Left renal pelvis (tissue), 4 donors: Measurements from ENCODE around the gene SLC37A1. TPM values are rescaled to one million over a fixed set of nuclear protein-coding genes. Genes with fewer than 3 reads are reported as not detected.

ENCODE experiments used
- DNase-seq, 4 donors: peaks; one replicate each; pipeline ENCODE4 v3.0.0-alpha.2; 2013; ENCODE audit warnings: low read depth in 4 of 4, low spot score in 3 of 4
- polyA plus RNA-seq, 4 donors: library from polyadenylated mRNA; unstranded; fragments of 120-200 nt; gene quantifications; one replicate each; pipeline ENCODE4 v1.2.1, GENCODE V29; 2013; ENCODE audit not compliant: insufficient read length in 4 of 4

Gene SLC37A1
- polyA plus RNA-seq, 4 donors = 2.9 to 10.6 (median 8.6) TPM

DNA sequence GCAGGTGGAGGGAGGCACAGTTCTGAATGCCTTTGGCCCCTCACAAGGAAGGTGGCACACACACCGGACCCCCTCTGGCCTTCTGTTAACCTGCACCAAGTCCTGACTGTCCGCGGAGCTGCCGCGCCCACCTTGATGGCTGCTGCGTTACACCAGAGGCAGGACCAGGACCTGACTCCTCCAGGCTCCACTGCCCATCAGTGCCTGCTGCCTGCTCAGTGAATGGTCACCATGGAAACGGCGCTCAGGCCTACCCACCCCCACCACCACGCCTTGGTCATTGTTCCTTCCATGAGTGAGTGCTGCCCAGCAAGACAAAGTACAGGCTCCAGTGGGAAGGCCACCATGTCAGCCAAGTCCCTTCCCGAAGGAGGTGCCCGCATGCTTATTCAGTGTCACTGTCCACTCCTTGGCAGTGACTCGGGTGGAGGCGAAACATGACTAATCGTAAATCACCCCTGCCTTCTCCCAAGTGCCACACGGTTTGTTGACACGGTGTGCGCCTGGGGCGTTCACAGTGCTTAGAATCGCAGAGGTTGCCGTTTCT lies 57.3 kb downstream of the SLC37A1 start:
- peak; percentile 71 to 80 (median 71) for DNase-seq

DNA sequence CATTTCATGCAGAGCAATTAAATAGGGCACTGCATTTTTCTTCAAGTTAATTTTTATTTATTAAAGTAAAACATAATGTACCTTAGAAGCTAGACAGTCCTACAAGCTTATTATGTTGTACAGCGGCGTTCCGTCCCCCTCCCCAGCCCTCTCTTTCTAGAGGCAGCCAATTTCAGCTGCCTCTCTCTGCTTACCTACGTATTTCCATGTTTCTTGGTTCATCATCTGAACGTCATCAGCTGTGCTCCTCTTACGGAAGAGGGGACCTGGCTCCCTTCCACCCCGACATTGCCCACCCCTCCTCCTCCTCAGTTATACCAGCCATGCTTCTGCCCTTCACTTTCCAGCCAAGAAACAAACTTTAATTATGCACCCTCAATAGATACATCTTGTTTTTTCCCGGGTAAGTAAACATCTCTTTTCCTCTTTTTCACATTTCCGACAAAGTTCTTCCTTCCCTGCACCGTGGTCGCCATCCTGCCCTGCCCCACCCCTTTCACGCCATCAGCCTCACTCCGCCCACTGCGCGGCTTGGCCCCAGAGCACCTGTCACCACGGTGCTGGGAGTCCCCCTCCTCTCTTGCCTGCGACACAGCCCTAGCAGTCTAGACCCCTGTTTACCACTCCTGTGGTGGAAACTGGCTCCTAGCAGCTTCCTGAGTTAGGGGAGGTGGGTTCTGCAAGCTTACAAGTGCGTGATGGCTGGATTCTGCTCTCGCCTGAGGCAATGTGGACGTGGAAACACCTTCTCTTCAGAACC lies 57.9 kb downstream of the SLC37A1 start:
- no peak for DNase-seq

DNA sequence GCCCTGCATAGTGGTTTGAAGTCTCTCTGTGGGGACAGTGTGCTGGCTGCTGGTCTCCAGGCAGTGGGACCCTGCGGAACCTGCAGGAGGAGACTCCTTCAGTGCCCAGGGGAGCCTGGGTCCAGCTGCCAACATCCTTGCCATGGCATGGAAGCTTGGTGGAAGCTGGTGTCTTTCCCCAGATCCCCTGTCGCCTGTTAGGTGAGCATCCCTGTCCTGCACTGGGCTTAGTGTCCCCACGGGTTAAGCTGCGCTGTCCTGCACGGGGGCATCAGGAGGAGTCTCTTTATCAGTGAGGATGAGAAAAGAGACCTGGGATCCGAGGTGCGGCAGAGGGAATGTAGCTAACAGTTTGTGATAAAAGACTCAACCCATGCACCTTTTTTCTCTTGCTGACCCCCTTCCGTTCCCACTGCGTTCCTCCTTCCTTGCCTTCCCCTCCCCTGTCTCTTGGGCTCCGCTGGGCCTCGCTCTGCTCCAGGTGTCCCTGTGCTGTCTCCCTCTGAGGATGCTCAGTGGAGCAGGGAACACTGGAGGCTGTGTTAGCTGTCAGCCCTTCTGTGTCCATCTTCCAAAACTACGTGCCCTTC lies 59.3 kb downstream of the SLC37A1 start:
- DNase-seq = no peak

DNA sequence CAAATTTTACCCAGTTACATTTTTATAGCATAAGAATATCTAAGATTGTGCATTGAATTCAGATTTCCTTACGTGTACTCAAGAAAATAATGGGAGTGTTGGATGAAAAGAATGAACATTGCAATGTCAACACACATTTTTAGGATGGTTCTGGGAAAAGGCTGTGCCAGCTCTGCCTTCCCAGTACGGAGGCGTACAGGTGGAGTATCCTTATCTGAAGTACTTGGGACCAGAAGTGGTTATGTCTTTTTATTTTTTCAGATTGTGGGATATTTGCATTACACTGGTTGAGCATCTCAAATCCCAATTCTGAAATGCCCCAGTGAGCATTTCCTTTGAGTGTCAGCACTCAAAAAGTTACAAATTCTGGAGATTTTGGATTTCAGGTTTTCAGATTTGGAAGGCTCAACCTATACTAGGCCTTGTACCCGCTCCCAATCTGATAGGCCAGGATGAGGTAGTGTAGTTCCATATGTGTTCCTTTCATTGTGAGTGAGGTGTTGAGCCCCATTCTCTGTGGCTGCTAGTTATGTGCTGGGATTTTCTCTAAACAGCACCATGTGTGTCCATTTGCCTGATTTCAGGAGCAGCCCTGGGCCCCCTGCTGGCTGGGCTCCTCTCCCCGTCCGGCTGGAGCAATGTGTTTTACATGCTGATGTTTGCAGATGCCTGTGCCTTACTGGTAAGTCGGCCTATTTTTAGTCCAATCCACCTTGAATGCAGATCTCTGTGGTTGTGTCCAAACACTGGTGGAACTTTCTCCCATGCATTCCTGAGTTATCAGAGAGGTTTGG lies 60.8 kb downstream of the SLC37A1 start:
- DNase-seq = no peak

DNA sequence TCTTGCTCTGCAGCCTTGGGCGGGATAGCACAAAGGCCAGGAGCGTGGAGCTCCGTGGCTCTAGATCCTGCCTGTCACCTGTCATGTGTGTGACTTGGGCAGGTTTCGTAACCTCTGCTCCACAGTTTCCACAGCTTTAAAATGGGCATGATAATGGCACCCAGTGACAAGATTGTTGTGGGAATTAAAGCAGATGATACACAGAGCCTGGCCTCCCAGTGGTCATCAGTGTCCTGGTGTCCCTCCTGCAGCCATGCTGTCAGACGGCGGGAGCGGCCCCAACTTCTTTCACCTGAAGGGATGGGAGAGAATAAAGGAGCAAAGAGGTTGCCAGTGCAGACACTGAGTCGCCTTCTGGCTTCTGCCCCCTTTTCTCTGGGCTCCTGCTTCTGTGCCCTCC lies 61.5 kb downstream of the SLC37A1 start:
- no peak for DNase-seq

DNA sequence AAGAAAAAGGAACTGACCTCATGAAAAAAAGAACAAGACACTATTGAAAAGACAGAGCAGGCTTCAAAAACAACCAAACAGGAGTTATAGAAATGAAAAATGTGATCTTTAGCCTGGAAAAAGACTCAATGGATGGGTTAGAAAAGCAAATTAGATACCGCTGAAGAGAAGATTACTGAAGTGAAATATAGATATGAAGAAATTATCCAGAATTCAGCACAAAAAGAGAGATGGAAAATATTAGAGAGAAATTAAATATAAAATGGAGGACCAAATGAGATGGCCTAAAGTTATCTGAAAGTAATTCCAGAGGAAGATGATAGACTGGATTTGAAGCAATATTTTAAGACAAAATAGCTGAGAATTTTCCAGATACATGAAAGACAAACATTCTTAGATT lies 63.0 kb downstream of the SLC37A1 start:
- DNase-seq = no peak

DNA sequence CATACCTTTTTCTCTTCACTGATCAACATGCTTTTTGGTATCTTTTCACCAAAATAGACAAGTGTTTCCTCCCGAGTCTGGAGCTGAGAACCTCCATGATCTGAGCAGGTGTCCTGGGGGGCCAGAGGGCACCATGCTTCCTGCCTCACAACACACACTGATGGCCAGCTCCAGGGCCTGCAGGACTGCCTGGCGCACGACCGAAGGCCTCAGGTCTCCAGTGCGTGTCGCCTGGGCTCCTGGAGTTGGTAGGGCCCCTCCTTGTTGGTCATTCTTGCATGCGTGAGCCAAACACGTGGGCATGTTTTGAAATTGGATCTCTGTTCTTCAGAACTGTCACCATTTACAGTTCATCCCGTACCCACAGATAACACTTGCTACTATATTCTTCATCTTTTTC lies 64.4 kb downstream of the SLC37A1 start:
- DNase-seq = no peak

DNA sequence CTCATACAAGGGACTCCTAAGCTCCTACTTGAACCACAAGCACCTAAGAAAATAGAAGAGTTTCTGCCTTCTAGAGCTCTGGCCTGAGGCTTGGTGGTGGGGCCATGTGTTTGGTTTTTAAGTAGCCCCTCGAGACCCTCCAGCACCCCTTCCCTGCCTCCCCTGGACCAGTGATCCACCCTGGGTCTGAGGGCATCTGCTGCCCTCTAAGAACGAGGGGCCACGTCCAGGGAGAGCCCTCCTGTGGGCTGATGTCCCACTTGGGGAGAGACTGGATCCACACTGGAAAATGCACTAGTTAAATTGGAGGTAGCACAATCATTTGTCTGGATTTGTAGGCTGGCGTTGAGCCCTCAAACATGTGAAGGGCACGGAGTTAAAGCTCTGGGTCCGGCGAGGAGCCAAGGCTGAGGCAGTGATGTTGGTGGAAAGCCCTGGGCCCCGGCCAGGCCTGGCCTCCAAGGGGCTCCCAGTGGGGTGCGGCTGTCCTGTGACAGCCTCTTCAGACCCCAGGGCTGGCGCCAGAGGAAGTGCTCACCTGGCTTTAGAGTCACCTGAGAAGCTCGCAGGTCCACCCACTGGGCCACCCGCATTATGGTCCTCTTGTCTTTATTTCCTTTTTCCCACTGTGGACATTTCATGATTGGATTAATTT lies 65.2 kb downstream of the SLC37A1 start:
- DNase-seq = no peak

DNA sequence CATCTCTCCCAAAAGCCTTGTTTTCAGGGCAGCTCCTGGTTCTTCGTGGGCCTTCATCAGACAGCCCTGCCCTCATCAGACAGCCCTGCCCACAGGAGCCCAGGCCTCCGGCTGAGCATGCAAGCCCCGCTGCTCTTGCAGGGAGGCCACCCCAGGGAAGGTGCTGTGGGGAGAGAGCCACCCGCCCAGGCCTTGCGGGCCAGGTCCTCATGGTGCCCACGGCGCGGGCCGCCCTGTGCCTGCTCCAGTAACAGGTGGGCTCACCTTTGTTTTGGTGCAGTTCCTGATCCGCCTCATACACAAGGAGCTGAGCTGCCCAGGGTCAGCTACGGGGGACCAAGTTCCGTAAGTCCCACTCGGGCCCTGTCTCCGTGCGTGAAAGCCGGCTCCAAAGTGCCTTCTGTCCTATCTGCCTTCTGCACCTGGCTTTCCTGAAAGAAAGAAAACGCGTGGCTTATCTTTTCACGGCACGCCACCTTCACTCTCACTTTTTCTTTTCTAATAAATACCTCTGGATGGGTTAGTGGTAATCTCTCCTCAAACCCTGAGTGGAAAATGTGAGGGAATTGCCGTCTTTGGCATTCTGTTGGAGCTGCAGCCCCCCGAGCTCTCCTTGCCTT lies 65.9 kb downstream of the SLC37A1 start:
- DNase-seq = no peak

DNA sequence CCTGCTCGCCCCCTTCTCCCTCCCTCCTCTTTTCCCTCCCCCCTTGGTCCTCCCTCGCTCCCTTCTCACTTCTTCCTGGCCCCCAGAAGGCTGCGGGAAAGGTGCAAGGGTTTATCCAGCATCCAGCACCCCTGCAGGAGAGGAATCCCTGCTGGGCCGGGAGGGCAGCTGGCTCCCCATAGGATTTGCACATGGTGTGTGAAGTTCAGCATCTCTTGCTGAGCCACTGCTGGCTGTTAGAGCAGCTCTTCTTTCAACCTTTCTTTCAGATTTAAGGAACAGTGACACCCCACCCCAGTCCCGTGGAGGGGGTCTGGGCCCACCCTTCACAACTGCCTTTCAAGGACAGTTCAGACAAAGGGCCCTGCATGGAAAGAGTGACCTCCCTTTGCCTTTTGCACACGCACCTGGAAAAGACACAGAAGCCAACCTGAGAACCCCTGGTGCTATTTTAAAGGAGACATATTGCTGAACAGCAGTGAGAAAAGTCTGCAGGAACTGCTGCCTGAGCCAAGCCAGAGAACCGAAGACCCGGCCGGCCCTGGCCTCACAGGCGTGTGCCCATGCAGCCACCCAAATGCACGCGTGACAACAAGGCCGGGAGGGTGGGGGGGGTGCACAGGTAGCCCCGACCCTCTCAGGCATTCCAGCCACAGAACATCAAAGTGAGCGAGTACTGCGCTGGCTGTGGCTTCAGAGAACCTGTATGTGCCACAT lies 66.6 kb downstream of the SLC37A1 start:
- DNase-seq = no peak

DNA sequence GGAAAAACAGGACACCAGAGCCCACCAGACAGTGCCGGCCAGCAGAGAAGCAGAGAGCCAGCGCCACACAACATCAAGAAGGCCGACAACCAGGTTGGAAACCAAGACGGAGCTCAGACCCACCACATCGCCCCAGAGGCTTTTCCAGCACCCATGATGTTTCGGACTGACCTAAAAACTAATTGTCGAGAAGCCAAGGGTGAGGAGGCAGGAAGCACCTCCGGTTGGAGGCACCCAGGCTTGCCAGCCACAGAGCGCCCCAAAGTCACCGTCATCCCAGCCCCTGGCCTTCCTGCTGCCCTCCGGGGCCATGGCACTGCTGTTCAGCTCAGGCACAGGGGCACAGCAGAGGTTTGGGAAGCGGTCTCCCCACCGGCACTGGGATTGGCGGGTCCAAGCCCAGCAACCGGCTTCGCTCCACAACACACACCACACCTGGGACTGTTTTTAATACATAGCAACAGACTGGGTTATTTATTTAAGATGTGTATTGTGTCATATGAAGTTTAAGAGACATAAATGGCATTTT lies 67.2 kb downstream of the SLC37A1 start:
- DNase-seq = no peak

DNA sequence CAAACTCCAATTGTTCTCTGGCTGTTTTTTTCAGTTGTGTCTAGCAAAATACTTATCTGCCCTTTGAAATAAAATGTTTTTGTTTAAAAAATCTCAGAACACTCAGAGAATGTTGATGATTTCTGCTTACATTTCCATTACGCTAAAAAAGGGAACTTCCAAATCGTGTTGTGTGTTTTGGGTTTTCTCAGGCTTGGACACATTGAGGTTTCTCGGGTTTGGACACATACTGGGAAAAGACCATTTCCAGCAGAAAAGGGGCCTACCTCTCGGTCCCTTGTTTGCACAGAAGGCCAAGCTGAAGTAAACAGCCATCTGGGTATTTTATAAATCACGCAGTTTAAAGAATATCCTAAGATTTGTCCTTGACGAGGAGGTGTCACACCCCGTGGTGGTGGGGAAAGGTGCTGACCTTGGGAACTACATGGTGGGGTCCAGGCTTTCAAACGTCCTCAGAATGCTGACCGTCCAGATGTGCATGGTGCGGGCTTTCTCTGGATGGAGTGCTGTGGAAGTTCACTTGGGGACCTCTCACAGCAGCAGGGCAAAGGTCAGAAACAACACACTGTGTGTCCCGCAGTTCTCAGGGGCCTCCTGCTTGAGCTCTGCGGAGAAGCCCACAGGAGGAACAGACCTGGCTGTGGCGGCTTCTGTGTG lies 67.8 kb downstream of the SLC37A1 start:
- no peak for DNase-seq

DNA sequence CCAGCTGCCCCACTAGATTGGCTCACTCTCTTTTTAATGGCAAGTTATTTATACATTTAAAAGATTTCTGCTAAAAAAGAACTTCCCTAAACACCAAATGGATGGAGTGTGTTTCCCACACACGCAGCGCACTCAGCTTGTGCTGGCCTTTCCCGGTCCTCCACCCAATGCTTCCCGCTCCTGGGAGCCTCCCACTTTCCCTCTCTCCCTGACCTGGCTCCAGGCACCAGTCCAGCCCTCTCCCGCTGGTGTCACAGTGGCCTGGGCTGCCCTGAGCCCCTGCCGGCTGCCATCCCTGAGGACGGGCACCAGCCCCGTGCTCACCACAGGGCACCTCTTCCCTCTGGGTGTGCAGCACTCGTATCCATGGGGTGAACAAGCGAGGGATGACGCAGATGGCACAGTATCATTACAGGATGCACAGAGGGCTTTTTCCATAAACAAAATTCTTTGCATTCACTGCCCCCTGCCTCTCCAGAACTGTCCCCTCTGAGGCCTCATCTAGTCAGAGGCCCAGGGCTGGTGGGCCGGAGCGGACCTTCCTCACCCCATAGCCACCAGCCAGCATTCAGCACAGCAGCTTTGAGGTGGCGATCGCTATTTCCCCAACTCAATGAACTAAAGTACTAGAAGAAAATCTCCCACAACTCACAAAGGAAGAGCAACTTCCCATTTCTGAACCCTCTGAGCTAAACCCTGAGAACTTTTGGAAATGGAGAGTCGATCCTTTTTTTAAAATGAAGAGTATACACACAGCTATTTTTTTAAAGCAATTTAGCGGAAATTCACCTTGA lies 68.5 kb downstream of the SLC37A1 start:
- no peak for DNase-seq

DNA sequence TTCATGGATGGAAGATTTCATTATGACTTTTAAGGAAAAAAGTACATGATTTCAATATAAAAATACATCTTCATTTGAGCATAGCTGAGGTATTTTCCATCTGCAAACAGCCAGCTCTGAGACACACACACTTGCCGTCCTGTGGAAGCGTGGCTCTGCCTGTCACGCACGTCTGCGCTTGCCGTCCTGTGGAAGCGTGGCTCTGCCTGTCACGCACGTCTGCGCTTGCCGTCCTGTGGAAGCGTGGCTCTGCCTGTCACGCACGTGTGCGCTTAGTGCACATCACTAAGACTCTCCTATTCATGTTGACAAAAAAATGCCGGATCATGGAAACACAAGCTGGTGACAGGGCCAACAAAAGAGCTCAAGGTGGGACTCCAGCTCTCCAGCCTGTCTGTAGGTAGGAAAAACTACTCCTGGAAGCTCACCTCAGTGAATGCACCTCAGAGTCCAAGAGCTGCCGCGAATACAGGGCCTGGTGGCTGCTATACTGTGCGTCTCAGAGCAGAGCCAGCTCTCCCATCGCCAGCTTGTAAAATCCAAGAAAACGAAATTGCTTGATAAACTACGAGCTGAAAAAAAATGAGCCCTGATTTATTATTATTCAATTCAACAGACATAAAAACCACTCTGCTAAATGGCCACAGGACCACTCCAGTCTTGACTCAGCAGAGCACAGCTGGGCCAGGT lies 69.3 kb downstream of the SLC37A1 start:
- no peak for DNase-seq

DNA sequence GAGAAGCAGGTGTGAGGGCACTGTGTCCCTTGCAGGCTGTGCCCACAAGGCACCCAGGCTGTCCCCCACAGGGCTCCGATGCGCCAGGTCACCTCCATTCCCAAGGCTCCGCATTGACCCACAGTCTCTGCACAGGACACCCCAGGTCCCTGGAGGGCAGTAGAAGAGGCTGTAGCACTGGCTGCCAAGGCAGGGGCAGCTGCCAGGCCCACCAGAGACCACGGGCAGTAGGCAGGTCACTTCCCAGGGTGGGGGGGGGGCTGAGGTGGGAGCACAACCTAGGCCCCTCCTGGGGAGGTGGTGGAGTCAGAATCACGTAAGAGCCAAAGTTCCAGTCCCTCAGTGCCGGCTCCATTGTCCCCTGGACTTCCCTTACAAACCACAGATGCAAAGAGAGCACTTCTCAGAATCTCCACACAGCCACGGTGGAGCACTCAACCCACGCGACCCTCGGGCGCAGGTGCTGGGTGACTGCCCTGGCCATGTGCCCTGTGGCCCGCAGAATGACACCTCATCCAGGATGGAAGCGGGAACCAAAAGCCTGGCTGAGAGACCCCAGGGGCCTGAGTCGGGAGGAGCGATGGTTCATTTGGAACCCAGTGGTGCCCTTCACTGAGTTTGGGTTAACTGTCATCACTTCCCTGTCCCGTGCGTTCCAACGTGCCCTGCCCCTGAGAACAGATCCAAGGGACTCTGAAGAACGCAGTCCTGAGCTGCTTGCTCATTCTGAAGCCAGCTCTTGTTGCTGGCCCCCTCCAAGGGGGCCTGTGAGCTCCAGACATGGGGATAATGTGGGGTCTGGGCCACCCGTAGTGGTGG lies 70.0 kb downstream of the SLC37A1 start:
- no peak for DNase-seq

DNA sequence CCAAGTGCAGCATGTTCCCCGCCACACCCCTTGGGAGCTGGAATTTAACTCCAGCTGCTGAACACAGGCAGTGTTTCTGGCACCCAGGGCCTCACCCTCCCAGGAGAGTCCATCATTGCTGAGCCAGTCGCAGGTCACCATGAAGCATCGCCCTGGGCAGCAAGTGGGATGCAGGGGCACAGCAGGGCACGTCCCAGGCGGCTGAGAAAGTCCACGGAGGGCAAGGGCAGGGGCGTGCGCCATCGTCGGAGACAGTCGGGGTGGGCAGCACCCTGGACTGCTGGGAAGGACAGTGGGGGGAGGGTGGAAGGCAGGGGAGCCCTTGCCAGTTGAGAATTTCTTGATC lies 70.6 kb downstream of the SLC37A1 start:
- no peak for DNase-seq

DNA sequence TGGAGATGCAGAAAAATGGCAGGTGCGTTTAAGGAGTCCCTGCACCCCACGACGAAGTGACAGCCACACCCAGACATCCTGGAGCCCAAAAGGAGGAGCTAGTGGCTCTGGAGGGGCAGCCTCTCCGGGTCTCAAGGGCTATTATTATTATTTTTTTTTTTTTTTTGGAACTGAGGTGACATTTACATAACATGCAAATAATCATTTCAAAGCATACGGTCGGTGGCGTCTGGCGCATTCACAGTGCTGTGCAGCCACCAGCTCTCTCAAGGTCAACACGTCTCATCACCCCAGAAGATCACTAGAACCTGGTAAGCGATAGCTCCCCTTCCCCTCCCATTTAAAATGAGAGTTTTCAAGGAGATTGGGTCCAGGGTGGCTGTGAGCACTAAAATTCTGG lies 72.2 kb downstream of the SLC37A1 start:
- DNase-seq = no peak
